ENCODE measurements around the gene HNRNPA1. TPM values are rescaled to one million over a fixed set of nuclear protein-coding genes. Genes with fewer than 3 reads are reported as not detected.

The HNRNPA1 gene
- total and polyA plus RNA-seq, 9 of the 15 experiments (the other 6 are each of a cell fraction or from before 2014, with no cell fraction given) = 1,166 to 2,703 (median 1,815) TPM

- TF ChIP-seq ATF3 (IDR thresholded peaks at IDR 0.05) (no peak), ATF3 (CRISPR knock-in tag; conservative IDR thresholded peaks at IDR 0.05) (peak; percentile 34; the same call in 1 of the 2 replicates), E2F5 (CRISPR knock-in tag; IDR thresholded peaks at IDR 0.05) (no peak), ZNF584 (CRISPR knock-in tag; IDR thresholded peaks at IDR 0.05; ENCODE audit: low read depth) (no peak), HES1 (IDR thresholded peaks at IDR 0.05; ENCODE audit: low read depth) (no peak), ELF2 (CRISPR knock-in tag; IDR thresholded peaks at IDR 0.05) (peak; percentile 8; the same call in 1 of the 2 replicates), KDM4B (IDR thresholded peaks at IDR 0.05; ENCODE audit: borderline replicate concordance in 2 of 2, low read depth in 1 of 2) (no peak), RFX1 (IDR thresholded peaks at IDR 0.05) (no peak), SREBF2 (CRISPR knock-in tag; IDR thresholded peaks at IDR 0.05) (no peak), CREB3L1 (IDR thresholded peaks at IDR 0.05; ENCODE audit: borderline replicate concordance, low read depth) (no peak), ELK1 (CRISPR knock-in tag; IDR thresholded peaks at IDR 0.05) (no peak), ZNF717 (CRISPR knock-in tag; IDR thresholded peaks at IDR 0.05) (peak; percentile 79; the same call in 1 of the 2 replicates), ETV6 (IDR thresholded peaks at IDR 0.05; ENCODE audit: borderline replicate concordance in 1 of 2, low read depth in 2 of 2, low read length in 1 of 2) (no peak), ETV6 (CRISPR knock-in tag; IDR thresholded peaks at IDR 0.05; ENCODE audit: borderline replicate concordance) (no peak), NFE2 (IDR thresholded peaks at IDR 0.05; ENCODE audit: low read depth) (no peak), ID3 (CRISPR knock-in tag; IDR thresholded peaks at IDR 0.05) (no peak), ID3 (tag; IDR thresholded peaks at IDR 0.05) (no peak), PCBP1 (IDR thresholded peaks at IDR 0.05; ENCODE audit: low read depth, low read length, poor library complexity, severe bottlenecking) (no peak)
These were observed 7.0 kb downstream of the HNRNPA1 start (continued) for GRCh38 chr12:54287261-54288157.

Data from K562 (cell line).